GM19438 (cell line): ENCODE results near the gene PPCDC.
A peak's percentile ranks its signal among the peaks of the same experiment; 100 is the strongest.
"Not testable (repeated sequence)": the region's sequence is repeated elsewhere in the genome, so short reads cannot be mapped to it uniquely, and the experiment has no call there.

Experiments used
- ATAC-seq: cut with Tn5 transposase; IDR thresholded peaks from one replicate; pipeline ENCODE4 v1.9.1; 2021; ENCODE audit warnings: low read depth; ENCODE audit not compliant: unreplicated experiment

PPCDC gene

GRCh38 chr15:75064846-75065245 lies 41.5 kb downstream of the PPCDC start:
- no peak for ATAC-seq

- no peak for ATAC-seq
Measured at GRCh38 chr15:75065467-75065850, 42.1 kb downstream of the PPCDC start.

- no peak for ATAC-seq
Measured at GRCh38 chr15:75065851-75066509, 42.6 kb downstream of the PPCDC start.

DNA sequence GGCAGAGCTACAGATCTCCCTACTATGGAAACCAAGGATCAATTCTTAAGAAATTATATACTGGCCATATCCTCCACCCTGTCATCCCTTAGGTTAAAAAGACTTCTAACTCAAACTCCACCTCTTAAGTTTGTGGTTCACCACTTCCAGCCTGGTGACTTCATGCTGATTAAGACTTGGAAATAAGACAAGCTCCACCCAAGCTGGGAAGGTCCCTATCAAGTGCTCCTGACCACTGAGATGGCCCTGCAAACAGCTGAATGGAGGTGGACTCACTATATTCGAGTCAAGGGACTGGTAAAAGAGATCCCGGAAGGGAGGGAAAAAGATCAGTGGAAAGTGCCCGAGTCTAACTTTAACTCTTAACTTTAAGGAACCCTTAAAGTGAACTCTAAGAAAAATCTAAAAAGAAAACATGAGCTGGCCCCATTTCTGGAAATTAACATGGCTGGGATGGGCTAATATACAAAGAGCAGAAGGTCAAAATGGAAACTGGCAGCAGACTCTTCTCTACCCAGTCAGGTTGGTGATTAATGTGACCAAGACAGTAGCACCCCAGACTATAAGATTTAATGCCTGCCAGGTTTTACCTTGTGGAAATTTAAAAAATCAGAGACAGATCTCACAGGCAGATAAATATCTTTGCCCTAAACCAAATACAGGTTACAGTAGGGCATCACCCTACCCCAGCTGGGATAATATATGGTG lies 43.9 kb downstream of the PPCDC start:
- no peak for ATAC-seq

DNA sequence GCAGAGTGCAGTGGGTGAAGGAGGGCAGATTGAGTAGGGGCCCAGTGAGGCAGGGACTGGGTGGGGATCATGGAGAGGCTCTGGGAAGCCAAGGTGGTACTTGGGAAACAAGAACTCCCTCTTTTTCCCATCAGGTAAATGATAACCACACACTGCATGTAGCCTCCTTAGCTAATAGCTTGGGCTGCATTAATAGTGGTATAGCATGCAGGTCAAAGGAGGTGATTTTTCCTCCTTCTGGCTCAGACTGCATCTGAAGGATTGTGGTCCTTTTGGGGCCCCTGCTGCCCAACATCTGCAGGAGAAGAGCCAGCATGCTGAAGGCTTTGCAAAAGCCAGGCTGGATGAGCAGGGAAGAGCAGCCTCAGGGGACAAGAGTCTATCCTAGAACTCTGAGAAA lies 45.4 kb downstream of the PPCDC start:
- no peak for ATAC-seq

- peak; percentile 87 for ATAC-seq
Measured at GRCh38 chr15:75069301-75069925, 46.0 kb downstream of the PPCDC start.

- ATAC-seq, result no peak
Measured at GRCh38 chr15:75070674-75071073, 47.3 kb downstream of the PPCDC start.

- no peak for ATAC-seq
Measured at GRCh38 chr15:75073197-75073596, 49.8 kb downstream of the PPCDC start.

DNA sequence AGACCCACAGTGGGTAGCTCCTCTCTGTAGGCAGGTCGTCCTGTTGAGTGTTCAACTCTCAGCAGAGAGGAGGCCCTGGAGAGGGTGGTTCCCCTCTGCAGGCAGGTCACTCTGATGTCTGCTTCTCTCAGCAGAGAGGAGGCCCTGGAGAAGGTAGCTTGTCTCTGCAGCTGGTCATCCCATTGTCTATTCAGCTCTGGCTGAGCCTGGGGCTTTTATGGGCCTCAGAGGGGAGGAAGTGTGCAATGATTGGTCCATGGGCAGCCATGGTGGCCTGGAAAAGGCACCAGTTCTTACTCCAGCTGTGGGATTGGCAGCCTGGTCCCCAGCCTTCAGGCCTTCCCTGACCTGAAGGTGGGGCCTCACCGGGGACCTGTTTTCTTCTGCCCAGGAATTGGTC lies 52.9 kb downstream of the PPCDC start:
- ATAC-seq, result no peak

- ATAC-seq, result not testable (repeated sequence)
Measured at GRCh38 chr15:75077551-75077961, 54.2 kb downstream of the PPCDC start.

- ATAC-seq, result no peak
Measured at GRCh38 chr15:75081150-75081549, 57.8 kb downstream of the PPCDC start.

DNA sequence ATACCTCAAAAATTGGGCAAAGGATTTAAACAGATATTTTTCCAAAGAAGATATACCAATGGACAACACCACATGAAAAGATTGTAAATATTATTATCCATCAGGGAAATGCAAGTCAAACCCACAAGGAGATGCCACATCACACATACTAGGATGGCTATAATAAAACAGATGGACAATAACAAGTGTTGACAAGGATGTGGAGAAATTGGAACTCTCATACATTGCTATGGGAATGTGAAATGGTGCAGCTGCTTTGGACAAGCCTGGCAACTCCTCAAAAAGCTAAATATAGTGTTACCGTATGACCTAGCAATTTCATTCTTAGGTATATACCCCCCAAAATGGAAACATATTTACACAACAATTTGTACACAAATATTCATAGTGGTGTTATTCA lies 59.3 kb downstream of the PPCDC start:
- no peak for ATAC-seq

- not testable (repeated sequence) for ATAC-seq
Measured at GRCh38 chr15:75085708-75086107, 62.3 kb downstream of the PPCDC start.

- no peak for ATAC-seq
Measured at GRCh38 chr15:75089456-75090387, 66.3 kb downstream of the PPCDC start.

- no peak for ATAC-seq
Measured at GRCh38 chr15:75090388-75090734, 67.0 kb downstream of the PPCDC start.

DNA sequence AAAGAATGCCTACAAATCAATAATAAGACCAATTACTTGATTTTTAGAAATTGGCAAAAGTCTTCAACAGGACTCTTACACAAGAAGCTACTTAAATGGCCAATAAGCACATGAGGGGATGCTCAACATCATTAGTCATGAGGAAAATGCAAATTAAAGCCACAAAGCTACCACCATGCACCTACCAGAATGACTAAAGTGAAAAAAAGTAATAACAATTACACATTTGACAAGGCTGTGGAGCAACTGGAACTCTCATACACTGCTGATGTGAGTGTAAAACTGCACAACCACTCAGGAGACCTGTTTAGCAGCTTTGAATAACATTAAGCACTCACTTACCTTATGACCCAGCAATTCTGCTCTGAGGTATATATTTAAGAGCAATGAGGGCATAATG lies 68.4 kb downstream of the PPCDC start:
- no peak for ATAC-seq

DNA sequence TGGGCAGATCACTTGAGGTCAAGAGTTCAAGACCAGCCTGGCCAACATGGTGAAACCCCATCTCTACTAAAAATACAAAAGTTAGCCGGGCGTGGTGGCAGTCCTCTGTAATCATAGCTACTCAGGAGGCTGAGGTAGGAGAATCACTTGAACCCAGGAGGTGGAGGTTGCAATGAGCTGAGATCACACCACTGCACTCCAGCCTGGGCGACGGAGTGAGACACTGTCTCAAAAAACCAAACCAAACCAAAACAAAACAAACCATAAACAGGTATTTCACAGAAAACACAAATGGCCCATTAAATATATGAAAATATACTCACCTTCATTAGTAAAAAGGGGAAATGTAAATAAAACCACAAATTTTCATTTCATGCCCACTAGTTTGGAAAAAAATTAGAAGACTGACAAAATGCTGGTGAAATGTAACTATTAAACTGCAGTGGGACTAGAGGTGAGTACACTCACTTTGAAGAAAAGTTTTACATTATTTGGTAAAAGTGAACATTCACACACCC lies 71.6 kb downstream of the PPCDC start:
- not testable (repeated sequence) for ATAC-seq

DNA sequence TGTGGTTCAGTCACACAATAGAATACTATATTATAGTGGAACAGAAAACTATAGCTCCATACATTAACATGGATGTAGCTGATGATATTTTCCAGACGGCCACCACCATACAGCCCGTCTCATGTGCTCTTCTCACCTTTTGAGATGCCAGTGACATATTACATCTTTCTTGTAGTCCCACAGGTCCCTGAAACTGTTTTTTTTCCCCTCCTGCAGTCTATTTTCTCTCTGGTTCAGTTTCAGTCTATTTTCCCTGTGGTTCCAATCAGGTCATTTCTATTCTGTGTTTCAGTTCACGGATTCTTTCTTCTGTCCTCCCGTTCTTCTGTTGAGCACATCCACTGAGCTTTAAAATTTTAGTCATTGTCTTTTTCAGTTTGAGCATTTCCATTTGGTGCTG lies 72.2 kb downstream of the PPCDC start:
- no peak for ATAC-seq

DNA sequence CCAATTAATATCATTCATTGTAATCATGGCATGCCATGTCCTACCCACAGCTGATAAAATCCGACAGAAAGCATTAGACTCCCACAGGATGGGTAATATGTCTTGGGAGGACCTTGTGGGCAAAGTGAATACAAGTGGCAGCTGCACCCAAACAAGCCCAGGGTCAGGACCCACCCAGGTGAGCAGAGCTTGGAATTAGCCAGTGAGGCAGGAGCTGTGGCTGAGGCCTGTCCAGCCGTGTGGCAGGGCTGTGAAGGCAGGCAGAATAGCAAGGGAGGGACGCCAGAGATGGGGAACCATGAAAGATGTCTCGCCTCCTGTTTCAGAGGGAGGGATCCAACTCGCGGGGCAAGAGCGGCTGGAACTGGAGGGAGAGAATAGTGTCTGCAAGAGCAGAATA lies 74.5 kb downstream of the PPCDC start:
- no peak for ATAC-seq

- ATAC-seq, result no peak
Measured at GRCh38 chr15:75098404-75098803, 75.0 kb downstream of the PPCDC start.
